GM19452 (cell line): ENCODE measurements around the gene LAMTOR5.
"Not testable (repeated sequence)": the region's sequence is repeated elsewhere in the genome, so short reads cannot be mapped to it uniquely, and the experiment has no call there.

ENCODE experiments used
- ATAC-seq: cut with Tn5 transposase; IDR thresholded peaks from one replicate; pipeline ENCODE4 v1.9.1; 2021; ENCODE audit not compliant: unreplicated experiment

LAMTOR5 gene

DNA sequence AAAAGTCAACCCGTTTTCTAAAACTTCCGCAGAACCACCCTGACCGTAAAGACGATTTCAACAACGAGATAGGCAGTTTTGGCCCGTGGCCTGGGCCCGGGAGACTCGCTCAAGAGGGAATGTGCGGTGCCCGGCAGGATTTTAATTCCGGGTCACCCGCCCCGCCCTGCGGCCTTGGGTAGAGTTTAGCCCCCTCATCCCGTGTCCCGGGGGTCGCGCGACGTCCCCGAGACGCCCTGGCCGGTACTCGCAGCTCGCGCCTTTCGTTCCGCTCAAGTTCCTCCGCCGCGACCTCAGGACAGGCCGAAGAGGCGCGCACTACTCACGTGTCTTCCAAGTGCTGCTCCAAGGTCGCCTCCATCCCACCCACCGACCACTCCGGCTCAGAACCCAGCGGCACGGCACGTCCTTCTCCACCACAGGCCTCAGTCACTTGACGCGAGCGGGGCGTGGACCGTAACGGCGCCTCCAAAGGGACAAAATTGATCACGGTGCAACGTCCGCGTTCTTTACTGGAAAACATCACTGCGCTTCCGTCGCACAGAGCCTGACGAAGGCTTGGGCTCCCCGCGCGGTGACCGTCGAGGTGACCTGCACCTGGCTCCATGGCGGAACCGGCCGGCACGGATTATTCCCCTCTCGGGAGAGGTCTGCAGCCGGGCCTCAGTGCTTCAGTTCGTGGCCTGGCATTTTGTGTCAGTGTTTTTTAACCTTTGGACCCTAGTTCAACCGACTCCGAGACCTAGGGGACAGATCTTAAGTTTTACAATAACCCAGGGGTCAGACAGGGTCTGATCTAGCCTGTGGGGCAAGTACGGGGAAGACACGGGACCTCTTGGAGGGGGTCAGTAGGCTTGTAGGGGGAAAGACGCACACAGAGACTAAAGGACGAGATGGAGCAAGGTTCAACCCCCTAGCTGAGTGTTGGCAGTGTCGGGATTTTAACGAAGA lies at the start of gene LAMTOR5:
Gene LAMTOR5 (minus strand): TSS at position 435 of the 951 bp plus-strand sequence. CDS start 74 bp downstream, at position 361.
- ATAC-seq, result peak; percentile 82

DNA sequence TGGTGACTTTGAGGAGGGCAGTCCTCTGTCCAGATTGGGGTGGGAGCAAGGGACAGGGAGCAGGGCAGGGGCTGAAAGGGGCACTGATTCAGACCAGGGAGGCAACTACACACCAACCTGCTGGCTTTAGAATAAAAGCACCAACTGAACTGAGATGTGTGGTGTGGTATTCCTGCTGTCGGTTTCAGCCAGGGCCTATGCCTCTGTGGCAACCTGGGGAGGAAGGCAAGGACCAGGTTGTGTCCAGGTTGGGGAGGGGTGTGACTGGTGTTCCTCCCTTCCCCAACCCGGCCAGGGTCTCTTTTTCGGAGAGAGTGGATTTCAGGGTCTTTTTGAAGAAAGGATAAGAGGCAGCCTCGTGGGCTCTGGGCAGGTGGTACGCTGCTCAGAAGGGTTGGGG lies 49.7 kb upstream of the LAMTOR5 start:
- no peak for ATAC-seq

DNA sequence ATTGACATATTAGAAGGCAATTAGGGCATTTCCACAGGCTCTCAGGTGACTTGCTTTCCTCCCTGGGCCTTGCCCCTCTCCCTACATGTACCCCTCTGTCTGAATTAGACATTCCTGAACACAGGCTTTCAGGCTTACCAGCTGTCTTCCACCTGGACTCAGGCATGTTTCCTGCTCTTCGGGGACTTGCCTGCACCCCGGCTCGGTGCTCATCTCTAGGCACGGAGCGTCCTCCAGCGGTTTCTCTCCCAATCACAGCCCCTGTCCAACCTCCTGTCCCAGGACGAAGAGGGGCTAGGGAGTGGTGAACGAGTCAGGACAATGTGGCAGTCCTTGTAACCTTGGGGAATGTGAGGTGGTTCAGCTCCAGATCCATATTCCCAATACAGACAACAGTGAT lies 47.7 kb upstream of the LAMTOR5 start:
- no peak for ATAC-seq

DNA sequence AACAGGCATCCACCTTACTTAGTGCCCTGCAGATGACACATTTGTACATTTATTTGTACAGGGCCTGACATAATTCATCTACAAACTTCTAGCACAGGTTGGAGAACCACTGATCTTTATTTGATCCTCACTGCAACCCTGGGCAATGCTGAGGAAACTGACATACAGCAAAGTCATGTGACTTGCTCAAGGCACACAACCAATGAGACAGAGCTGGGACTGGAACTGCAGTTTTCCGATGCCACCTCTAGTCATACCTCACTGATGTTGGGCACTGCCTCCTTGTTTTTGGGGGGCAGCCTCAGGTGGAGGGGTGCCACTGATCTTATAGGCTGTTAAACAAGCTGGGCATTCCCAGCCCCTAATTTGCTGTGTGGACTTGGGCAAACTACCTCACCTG lies 46.8 kb upstream of the LAMTOR5 start:
- ATAC-seq, result no peak

DNA sequence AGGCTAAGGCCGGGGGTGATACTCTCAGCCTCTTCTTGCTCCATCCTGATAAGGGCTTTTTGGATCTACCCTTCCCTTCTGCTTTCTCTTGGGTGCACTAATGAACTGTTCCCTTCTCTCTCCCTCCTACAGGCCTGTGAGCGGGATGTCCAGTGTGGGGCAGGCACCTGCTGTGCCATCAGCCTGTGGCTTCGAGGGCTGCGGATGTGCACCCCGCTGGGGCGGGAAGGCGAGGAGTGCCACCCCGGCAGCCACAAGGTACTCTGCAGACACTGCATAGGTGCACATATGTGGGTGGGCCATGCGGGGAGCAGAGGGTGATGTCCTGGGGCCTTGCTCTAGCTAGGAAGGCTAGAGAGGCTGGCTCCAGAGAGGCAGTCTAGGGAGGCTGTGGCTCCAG lies 46.3 kb upstream of the LAMTOR5 start:
- no peak for ATAC-seq

DNA sequence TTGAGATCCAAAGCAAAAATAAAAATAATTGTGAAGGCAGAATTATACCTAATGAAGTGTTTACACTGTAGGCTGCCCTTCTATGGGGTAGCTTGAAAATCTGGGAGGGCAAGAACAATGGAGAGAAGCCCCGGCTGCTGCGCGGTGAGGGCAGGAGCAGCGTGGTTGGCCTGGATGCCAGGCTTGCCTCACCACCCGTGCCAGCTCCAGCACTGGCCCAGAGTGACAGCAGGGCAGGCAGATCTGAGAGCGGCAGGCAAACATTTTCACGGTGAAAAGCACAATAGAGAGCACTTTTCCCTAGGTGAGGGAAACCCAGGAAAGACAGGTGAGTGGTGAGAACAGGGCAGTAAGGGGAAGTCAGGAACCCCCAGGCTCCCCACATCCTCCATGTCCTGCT lies 44.8 kb upstream of the LAMTOR5 start:
- ATAC-seq, result no peak

DNA sequence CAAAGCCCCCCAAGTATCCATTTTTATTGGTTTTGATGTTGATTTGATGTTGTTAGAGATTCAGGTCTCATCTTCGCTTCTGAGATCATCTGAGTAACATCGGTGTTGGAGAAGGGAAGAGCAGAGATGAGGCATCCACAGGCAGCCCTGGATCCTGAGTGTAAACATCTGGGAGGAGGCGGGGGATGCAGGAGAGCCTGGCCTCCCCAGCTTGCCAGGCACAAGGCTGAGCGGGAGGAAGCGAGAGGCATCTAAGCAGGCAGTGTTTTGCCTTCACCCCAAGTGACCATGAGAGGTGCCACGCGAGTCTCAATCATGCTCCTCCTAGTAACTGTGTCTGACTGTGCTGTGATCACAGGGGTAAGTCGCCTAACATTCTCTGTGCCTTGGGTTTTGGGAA lies 43.4 kb upstream of the LAMTOR5 start, which contains the start of gene PROK1:
Gene PROK1 (plus strand): TSS at position 221 of the 400 bp plus-strand sequence. CDS start 68 bp downstream, at position 289.
- ATAC-seq, result no peak

DNA sequence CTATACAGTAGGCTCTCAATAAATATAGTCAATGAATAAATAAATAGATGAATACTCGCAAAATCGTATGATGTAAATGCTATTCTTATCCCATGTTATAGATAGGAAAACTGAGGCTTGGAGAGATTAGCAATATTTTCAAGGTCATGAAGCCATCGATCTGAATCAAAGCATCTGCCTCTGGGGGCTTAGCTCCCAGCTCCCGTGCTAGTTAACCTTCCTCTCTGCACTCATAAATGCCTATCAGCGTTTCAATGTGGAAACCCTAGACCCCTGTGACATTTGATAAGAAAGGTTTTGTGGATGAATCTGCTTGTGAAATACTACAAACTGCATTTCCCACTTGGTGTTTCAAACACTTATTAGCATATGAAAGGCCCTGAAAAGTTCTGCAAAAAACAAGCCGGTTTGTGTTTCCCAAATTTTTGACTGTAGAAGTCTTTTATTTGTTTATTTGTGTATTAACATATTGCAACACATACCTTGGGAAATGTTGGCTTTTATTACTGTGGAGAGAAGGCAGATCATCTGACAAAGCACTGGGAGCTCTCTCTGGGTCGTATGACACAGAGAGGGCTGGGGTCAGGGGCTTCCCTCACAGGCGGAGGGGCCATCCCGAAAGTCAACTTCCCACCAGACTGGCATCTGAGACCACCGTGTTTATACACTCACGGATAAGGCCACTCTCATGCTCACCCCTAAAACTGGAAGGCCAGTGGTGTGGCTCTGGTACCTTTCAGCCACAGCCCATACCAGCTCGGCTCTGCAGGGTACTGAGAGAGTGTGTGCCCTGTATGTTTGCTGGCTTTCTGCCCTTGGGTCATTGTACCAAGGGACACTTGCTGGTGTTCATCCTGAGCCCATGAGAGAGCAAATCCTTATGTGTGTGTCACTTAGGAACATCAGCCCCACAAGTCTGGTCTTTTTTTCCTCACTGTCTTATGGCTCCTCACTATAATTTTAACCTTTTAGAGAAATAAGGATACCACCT lies 42.5 kb upstream of the LAMTOR5 start:
- ATAC-seq, result no peak

DNA sequence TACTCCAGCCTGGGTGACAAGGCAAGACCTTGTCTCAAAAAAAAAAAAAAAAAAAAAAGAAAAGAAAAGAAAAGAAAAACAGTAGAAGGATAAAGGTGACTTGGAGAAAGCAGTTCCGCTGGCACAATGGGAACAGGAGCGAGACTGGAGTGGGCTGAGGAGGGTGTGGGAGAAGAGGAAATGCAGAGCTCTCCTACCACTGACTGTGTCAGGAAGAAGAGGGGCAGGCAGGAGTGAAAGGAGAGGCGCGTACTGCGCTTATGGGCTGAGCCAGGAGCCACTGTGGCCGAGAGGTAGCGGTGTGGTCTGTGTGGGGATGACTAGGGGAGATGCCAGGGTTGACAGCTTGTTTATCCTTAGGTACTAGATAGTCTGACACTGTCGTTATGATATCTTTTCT lies 37.1 kb upstream of the LAMTOR5 start:
- ATAC-seq, result no peak

DNA sequence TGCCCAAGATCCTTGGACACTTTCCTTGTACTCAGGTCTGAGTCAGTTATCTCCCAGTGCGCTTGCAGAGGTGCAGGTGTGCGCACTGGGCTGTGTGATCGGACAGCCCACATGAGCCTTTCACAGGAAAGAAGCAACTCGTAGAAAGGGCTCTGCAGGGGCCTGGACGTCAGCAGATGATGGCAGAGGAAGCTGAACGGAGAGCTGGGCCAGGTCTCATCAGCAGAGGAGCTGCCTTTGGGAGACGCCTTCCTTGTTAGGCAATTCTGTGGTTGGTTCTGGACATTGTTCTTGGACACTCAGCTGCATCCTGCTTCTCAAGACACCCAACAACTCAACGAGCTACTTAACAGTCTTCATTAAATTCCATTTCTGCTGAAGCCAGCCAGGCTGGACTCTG lies 36.0 kb upstream of the LAMTOR5 start:
- no peak for ATAC-seq

DNA sequence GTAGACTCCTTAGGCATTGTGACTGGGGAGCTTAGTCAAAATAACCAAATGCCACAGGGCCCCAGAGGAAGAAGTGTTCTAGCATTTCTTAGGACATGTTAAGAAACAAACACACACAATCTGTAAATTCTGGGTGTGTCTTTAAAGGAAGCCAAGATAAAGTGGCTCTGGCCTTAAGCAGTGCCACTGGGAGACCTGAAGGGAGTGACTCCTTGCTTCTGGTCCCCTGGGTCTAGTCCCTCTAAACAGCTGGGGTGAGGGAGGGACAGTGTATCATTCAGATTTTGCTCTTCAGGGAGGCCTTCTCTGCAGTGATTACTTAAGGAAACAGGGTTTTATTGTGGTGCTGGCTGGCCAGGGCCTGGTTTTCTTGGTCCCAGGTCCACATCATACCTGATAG lies 34.4 kb upstream of the LAMTOR5 start:
- no peak for ATAC-seq

DNA sequence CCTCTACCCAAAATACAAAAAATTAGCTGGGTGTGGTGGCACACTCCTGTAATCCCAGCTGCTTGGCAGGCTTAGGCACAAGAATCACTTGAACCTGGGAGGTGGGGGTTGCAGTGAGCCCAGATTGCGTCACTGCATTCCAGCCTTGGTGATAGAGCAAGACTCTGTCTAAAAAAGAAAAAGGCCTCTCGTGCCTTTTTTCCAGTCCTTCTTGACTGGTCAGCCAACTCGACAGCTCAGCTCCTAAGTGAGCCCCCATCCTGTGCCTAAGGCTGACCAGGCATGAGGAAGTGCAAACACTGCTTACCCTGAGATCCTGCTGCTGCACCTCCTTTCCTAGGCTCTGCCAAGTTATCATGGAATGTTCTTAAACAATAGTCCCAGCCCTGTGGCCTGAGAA lies 33.4 kb upstream of the LAMTOR5 start:
- no peak for ATAC-seq

DNA sequence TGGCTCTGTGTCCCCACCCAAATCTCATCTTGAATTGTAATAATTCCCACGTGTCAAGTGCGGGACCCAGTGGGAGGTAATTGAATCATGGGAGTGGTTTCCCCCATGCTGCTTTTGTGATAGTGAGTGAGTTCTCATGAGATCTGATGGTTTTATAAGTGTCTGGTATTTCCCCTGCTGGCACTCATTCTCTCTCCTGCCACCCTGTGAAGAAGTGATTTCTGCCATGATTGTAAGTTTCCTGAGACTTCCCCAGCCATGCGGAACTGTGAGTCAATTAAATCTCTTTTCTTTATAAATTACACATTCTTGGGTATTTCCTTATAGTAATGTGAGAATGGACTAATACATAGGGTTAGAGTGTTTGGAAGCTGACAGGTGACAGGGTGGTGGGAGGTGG lies 32.4 kb upstream of the LAMTOR5 start:
- ATAC-seq, result not testable (repeated sequence)

DNA sequence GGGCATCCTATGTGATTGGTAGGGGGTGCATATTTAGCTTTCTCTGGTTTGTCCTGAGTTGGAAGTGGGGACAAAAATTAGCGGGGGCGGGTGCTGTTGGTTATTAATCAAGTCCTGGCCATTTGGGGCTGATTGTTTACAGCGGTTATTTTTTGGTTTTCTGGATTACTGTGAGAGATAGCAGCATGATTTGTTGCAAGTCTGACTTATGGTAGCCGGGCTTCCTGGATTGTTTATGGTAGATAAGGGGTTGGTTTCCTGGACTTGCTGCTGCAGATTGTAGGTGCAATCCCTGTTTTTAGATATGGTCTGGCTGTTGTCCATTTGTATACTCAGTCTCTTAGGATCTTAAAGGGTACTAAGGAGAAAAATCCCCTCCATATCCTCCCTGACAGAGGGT lies 31.4 kb upstream of the LAMTOR5 start:
- ATAC-seq, result no peak

DNA sequence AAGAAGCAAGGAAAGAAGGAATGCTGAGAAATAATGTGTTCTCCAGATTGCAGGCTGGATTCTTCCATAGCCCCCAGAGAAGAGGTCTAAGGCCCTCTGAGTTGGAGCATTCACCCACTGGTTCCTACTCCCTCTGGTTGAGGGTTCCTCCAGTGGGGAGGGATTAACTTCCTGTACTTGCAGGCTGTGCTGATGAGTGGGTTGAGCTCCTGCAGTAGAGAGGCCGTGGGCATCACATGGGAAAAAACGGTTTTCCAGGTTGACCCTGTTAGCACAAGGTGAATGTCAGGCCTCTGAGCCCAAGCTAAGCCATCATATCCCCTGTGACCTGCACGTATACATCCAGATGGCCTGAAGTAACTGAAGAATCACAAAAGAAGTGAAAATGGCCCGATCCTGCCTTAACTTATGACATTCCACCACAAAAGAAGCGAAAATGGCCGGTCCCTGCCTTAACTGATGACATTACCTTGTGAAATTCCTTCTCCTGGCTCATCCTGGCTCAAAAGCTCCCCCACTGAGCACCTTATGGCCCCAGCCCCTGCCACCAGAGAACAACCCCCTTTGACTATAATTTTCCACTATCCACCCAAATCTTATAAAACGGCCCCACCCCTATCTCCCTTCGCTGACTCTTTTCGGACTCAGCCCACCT lies 30.3 kb upstream of the LAMTOR5 start:
- not testable (repeated sequence) for ATAC-seq

DNA sequence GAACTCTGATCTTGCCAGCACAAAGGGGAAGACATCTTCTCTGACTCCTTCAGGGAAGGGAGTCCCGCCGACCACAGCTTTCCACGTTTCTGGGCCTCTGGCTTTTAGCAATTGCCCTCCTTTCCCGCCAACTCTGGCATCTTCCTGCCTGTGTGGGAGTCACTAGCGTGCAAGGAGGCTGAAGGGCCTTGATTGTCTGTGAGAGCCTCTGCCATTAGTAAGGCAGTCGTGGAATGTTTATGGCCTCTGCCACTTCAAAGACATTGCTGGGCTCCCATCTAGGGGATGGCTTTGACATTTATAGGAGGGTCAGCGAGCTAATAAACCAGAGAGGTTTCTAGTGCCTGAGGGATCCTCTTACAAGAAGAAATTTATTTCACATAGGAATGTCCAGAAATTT lies 29.1 kb upstream of the LAMTOR5 start:
- ATAC-seq, result no peak

DNA sequence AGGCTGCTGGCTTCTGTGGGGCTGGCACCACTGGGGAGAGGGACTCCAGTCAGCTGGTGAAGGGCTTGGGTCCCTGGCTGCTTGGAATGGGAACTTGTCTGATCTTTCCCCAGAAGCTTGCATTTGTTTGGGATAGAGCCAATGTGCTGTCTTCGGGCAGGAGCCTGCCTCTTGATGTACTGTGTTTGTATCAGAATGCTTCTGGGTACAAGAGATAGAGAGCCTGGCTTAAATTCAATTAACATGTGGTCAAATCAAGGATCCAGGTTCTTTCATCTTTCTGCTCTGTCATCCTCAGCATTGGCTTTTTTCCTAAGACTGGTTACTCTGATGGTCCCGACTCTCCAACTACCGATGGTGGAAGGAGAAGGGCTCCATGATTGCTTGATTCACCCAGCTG lies 27.5 kb upstream of the LAMTOR5 start:
- no peak for ATAC-seq

DNA sequence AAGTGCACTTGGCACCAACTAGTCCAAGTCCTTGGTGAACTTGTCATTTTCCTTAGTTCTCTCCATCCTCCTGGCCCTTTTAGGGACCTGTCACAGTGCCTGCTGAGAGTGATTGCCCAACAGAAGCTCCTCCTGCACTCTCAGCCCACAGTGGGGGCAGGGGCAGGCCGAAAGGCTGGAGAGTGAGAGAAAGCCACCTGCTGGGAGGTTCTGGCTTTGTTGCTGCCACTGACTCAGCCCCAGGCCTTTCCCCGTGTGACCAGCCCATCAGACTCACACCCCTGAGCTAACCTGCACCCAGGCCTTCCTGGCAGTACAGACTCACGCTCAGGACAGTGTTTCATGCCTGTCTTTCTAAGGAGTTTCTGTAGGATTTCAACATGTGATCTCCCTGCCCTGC lies 26.3 kb upstream of the LAMTOR5 start:
- ATAC-seq, result no peak

DNA sequence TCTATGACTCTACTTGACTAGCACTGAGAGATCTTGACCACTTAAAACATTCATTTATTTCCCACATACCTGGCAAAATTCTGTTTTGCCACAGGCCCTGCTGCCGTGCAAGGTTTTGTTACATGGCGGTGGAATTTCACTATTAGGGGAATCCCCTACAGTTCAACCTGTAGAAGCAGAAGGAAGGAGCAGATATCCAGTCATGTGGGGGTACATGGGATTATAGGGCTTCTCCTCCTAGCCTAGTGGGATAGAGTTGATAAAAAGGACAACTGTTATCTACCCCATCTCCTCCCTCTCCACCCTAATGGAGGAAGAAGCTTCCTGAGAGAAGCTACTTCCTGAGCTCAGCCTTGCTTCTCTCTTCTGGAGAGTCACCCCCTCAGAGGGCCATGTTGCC lies 25.7 kb upstream of the LAMTOR5 start:
- no peak for ATAC-seq

DNA sequence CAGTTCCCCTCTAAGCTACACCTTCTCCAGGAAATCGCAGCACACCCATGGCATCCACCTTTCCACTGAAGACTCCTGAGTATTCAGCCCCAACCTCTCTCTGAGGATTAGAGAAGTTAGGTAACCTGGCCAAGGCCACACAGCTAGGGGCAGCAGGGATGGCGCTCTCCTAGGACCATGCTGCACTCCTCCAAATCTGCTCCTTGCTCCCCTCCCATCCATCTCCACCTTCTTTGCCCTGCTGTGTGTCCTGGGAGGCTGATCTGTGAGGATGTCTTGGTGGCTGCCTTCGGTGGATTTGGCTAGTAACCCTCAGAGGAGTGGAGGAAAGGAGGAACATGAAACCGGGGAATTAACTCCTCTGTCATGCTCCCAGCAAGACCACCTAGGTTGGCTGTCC lies 23.4 kb upstream of the LAMTOR5 start:
- no peak for ATAC-seq

DNA sequence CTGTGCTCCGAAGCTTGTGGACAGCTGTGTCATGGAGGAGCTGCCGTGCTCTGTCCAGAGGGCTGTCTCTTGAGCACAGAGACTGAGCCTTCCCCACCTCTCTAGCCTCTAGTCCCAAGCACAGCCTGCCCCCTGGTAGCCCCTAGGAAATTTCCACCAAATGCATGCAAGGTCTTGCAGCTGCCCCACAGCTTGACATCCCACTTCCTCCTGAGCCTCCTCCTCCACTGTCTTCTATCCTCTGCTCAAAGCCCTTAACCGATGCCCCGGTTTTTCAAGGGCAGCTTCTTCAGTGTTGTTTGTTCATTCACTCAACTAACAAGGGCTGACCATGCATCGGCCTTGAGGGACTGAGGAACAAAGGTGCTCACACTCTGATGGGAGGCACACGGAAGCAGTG lies 22.9 kb upstream of the LAMTOR5 start:
- no peak for ATAC-seq
